GM13976 (cell line): ENCODE results near the gene MICALL2.
A peak's percentile ranks its signal among the peaks of the same experiment; 100 is the strongest.

Experiments
- DNase-seq: peaks from one replicate; pipeline ENCODE4 v3.0.0; 2012; ENCODE audit warnings: low spot score
- CTCF ChIP-seq: IDR thresholded peaks from 2 replicates; pipeline ENCODE4 v1.5.1; 2012; ENCODE audit warnings: borderline replicate concordance, mild to moderate bottlenecking; ENCODE audit not compliant: insufficient read depth; ENCODE audit errors: extremely low read depth, missing control alignments, control extremely low read depth
- in situ Hi-C: fragments of 300-500 bp; cut with MboI; formaldehyde crosslinking; loops from one replicate; pipeline ENCODE4 v1.12.0; 2022; ENCODE audit warnings: low sequenced_read_pairs, mixed read lengths, inconsistent platforms; ENCODE audit not compliant: unreplicated experiment

The MICALL2 gene

DNA sequence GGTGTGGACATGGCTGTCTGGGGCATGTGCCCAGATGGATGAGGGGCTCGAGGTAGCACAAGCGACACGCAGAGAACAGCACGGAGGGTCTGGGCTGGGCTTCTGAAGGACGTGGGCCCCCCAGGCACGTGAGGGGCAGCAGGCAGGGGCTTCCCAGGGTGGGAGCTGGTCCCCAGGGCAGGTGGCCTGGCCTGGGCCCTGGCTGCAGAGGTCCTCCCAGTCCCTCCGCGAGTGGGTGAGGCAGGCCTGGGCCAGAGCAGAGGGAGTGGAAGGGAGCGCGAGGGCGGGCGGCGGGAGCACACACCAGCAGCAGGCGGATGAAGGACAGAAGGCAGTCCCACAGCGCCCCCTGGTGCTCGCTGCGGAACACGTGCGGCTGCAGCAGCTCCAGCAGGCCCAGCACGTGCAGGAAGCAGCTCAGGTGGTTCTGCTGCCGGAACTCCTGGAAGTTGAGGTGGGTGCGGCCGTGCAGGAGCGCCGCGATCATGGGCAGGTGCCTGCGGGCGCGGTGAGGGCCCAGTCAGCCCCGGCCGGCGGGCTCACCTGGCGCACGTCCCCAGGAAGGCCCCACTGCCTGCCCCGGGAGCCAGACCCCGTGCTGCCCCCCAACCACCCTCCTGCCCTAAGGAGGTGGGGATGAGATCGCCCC, 14.7 kb upstream of the MICALL2 start:
- DNase-seq: peak; percentile 95
- TF ChIP-seq CTCF: peak; percentile 97
- in situ Hi-C loops: no loop called here

DNA sequence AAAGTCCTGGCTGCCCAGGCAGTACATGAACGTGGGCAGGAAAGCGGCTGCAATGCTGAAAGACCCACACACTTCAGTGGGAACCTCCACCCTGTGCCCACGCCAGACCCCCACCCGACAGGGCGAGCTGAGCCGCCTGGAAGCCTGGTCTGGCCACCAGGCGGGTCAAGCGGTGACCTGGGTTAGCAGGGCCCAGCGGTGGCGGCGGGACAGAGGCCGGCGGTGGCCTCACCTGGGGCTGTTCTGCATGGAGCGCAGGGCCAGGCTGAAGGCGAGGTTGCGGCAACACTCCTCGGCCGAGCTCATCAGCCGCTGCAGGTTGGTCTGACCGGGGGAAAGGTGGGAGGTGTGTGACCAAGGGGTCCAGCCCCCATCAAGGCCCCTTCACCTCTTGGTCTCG, 11.6 kb upstream of the MICALL2 start:
- in situ Hi-C loops: no loop called here
- no peak for TF ChIP-seq CTCF
- DNase-seq: no peak

GRCh38 chr7:1468643-1469298, 9.5 kb upstream of the MICALL2 start:
- in situ Hi-C loops: no loop called here
- no peak for TF ChIP-seq CTCF
- no peak for DNase-seq

DNA sequence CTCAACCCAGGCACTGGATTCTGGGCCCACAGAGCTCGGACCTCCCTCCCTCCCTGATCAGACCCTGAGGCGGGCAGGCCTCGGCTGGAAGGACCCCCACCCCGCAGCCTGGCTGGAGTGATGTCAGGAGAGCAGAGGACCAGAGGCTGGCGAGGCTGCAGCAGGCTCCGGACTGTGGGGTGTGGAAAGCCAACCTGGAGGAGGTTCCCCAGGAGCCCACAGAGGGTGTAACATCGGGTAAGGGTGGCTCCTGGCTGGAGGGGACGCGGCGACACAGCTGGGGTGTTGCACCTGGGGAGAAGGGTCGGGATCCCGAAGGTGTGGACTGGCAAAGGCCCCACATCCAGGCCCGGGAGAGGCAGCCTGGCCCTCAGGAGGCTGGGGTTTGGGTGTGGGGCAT, 8.9 kb upstream of the MICALL2 start:
- no peak for DNase-seq
- in situ Hi-C loops: no loop called here
- TF ChIP-seq CTCF: no peak

- in situ Hi-C loops: no loop called here
- DNase-seq: no peak
- TF ChIP-seq CTCF: no peak
These were observed 7.4 kb upstream of the MICALL2 start for GRCh38 chr7:1466524-1467271.

- TF ChIP-seq CTCF: no peak
- in situ Hi-C loops: no loop called here
These were observed 5.4 kb upstream of the MICALL2 start for GRCh38 chr7:1464694-1465093.

More at GRCh38 chr7:1464694-1465093, 5.4 kb upstream of the MICALL2 start:
- no peak for DNase-seq
